NCI-H128 (cell line): ENCODE results near the gene GP5.

Experiments
- DNase-seq: peaks from one replicate; lab custom pipeline; 2025; ENCODE audit not compliant: unreplicated experiment; lab: John Stamatoyannopoulos, UW

GP5 gene

DNA sequence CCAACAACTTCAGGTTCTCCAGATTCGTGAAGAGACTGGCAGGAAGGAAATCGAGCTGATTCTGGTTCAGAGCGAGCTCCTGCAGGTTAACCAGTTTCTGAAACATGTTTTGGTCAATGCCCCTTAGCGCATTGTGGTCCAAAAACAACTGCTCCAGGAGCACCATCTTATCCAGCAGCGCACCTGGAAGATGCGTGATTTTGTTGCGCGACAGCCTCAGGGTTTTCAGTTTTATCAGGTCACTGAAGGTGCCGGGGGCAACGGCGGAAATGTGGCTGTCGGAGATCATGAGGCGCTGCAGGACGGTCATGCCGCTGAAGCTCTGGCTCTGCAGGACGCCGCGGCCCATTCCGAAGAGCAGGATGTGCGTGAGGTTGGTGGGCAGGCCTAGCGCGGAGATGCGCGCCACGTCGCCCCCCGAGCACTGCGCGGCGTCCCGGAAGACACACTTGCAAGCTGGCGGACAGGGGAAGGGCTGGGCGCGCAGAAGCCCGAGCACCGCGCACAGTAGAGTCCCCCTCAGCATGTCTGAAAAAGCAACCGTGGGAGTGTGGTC is 1.2 kb downstream of the GP5 start:
- no peak for DNase-seq

DNA sequence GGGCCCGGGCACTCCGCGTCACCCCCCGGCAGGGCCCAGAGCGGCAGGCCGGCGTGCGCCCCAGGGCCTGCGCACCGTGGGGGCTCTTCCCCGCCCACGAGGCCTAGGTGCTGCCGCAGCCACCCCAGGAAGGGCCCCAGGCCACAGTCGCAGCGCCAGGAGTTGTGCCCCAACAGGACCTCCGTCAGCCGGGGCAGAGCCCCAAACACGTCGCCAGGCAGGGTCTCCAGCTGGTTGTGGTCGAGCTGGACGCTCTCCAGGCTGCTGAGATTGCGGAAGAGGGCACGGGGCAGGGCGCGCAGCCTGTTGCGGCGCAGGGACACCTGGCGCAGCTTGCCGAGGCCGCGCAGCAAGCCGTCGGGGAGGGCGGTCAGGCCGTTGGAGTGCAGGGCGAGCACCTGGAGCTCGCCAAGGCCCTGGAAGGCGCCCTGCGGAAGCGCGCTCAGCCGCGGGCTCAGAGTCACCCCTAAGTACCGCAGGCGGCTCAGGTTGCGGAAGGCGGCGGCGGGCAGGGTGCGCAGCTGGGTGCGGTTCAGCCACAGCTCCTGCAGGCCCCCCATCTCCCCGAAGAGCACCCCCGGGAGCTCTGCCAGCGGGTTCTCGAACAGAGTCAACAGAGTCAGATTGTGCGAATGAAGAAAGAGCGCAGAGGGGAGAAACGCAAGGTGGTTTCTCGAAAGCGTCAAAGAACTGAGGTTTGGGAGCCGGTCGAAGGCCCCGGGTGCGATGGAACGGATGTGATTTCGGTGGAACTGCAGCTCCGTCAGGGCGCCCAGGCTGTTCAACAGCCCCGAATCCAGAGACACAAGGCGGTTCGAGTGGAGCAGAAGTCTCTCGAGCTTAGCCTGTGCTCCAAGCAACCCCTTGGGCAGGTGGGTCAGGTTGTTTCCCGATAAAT is 2.0 kb downstream of the GP5 start:
- no peak for DNase-seq

GRCh38 chr3:194396539-194396858 is 2.6 kb downstream of the GP5 start:
- no peak for DNase-seq

DNA sequence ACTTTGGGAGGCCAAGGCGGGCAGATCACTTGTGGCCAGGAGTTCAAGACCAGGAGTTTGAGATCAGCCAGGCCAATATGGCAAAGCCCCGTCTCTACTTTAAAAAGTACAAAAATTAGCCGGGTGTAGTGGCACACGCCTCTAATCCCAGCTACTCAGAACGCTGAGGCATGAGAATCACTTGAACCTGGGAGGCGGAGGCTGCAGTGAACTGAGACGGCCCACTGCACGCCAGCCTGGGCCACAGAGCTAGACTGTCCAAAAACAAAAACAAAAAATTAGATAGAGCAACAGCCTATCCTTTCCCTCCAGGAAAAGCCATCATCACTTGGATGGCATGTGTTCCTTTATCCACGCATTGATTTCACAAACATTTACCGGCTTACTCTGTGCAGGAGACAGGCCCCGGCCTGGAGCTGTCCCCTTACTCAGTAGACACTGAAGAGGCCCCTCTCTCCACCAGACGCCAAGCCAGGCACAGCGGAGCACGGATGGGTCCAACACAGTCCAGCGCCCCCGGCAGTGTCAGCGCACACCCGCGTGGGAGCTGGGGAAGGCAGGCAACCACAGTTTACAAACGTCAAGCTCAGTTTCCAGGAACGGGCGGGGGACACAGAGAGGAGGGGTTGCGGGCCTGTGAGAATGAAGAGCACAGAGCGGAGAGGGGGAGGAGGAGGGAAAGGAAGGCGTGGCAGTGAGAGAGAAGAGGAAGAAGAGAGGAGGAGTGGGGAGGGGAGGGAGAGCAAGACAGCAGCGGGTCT is 3.1 kb downstream of the GP5 start:
- no peak for DNase-seq

DNA sequence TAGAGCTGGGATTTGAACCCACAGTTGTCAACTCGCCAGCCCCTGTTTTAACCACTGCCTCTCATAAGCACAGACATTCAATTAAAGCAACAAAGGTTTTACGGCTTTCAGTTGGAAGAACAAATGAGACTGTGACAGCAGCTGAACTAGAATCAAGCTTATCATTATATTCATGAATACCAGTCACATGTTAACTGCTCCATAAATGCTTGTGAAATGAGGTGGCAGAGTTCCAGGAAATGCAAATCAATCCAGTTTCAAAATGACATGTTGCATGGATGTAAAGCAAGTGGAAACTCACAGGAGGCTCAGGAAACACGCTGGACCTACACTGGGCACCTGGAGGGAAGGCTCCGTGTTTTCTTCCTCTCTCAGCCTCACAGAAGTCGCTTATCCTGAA is 3.9 kb downstream of the GP5 start:
- no peak for DNase-seq

- DNase-seq: no peak
Measured at GRCh38 chr3:194392576-194392975, 6.5 kb downstream of the GP5 start.

DNA sequence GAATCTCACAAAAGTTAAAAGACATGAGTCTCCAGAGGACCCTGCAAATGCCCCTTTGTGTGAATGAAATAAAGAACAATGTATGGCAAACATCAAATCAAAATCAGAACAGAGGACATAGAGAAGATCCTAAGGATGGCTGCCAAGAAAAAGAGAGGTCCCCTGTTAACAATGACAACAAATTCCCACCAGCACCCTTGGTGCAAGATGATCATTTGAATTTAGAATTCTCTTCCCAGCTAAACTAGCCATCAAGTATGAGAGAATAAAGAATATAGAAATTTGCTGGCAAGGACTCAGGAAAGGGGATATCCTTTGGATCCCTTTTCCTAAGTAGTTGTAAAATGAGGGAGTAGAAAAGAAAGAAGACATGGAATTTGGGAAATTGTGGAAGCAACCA is 8.2 kb downstream of the GP5 start:
- no peak for DNase-seq

DNA sequence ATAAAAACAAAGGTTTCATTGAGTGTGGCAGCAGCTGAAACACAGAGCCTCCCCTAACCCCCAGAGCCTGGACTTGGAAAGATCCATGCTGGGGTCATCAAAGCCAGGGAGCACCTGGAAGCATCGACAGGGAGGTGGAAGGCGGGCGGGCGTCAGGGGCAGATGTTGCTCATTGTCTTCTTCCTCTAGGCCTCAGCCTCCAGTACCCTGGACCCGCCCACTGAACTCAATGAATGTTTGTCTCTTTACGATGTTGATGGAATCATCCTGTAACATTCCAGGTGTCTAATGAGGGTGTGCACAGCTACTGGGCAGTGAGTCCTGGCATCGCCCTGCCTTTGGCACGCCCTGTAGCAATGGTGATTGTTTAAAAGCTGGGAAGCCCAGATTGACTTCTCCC is 9.8 kb downstream of the GP5 start:
- DNase-seq: no peak

DNA sequence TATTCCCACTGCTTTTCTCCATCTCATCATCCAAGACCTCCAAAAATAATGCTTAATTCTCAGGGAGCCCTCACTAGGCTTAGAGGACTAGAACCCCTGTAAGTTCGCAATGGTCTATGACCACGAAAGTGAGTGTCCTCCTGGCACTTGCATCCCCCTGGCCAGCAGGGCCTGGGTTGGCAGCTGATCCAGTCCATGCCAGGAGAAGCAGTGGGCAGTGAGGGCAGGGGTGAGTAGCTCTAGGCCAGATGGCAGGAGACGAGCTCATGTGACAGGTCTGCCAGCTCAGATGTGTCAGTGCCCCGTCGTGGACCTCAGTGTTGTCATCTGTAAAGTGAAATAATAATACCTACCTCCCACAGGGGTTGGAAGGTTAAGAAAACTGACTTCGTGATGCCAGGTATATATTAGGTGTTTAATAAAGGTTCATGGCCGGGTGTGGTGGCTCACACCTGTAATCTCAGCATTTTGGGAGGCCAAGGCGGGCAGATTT is 11.1 kb downstream of the GP5 start:
- no peak for DNase-seq

DNA sequence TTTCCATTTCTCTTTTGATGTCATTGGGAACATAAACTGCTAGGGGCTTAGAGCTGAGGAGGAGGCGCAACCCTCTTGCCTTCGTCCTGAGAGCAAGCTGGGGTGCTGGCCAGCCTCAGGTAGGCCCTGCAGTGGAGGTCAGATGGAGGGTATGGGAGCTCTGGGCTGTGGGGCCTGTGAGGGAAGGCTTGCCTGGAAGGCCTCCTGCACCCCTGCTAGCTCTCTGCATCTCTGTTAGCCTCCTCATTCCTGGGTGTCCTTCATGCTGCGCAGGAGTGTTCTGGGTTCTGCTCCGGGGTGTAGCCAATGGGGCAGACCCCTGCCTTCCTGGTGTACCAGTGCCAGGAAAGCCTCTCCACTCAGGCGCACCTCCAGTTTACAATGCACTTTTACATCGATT is 11.8 kb downstream of the GP5 start:
- DNase-seq: no peak

GRCh38 chr3:194386648-194387047 is 12.4 kb downstream of the GP5 start:
- no peak for DNase-seq

DNA sequence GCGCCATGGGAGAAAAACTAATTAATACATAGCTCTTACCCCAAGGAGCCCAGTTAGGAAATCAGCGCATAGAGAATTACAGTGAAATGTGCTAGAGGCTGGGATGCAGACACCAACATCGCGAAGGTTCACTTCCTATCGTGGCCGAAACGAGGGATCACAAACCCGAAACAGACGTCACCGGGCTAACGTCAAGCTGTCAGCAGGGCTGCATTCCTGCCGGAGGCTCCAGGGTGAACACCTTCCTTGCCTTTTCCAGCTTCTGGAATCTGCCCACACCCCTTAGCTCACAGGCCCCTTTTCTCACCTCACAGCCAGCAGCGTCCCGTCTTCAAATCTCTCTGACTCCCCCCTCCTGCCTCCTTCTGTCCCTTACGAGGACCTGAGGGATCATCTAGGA is 13.0 kb downstream of the GP5 start:
- no peak for DNase-seq

- DNase-seq: no peak
Measured at GRCh38 chr3:194384569-194385001, 14.5 kb downstream of the GP5 start.

GRCh38 chr3:194384156-194384555 is 14.9 kb downstream of the GP5 start:
- DNase-seq: no peak

GRCh38 chr3:194383276-194383940 is 15.7 kb downstream of the GP5 start:
- DNase-seq: no peak

DNA sequence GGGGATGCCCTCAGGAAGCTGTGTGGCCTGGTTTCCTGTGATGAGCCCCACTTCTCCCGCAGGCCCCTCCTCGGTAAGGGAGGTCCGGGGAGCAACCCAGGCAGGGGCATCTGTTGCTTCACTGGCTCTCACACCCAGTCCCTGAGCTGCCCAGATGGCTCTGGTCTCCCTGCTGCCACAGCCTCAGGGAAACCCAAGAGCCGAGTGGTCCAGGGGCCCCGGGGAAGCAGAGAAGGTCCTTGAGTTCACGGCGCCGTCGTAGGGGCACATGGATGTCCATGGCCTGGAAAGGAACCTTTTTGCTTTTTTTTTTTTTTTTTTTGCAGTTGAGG is 16.2 kb downstream of the GP5 start:
- no peak for DNase-seq

DNA sequence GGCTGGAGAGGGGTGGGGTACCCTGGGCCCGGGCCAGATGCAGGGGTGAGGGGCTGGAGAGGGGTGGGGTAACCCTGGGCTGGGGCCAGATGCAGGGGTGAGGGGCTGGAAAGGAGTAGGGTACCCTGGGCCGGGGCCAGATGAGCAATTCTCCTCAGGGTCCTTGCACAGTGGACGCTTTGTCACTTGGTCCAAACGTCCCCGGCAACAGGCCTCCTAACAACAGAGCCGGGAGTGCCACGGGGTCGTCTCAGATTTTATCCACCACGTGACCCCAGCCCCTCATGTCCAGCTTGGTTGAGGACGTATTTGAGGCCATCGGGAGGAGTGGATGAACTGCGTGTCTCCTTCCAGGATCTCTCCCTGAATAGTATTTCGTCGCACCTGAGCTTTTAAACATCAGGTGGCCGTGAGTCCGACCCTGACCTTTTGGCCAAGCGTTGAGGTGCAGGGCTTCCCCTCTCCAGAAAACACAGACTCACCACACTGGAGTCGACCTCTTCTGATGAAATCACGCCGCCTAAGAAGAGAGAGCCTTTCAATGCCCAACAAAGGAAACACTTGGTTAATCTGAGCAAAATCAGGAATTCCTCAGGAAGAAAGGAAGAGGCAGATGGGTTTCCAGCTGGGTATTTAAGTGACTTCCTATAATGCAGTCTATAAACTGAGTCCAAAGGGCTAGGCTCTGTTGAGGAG is 16.7 kb downstream of the GP5 start:
- no peak for DNase-seq

DNA sequence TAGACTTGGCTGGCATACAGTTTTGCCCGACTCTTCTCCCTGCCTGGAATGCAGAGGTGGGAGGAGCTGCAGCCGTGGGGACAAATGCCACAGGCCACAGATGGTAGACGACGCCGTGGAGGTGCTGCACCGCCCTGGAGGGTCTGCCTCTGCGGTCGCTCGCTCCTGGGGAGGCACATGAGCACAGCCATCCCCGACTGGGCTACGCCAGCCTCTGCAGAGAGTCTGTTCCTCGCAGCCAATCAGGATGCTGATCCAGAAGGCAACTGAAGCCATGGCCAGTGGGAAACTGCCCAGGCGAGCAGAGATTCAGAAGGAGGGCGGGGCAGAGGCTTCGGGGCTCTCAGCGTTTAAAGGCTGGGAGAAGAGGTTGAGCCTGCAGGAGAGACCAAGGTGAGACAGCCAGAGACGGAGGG is 17.6 kb downstream of the GP5 start:
- no peak for DNase-seq

DNA sequence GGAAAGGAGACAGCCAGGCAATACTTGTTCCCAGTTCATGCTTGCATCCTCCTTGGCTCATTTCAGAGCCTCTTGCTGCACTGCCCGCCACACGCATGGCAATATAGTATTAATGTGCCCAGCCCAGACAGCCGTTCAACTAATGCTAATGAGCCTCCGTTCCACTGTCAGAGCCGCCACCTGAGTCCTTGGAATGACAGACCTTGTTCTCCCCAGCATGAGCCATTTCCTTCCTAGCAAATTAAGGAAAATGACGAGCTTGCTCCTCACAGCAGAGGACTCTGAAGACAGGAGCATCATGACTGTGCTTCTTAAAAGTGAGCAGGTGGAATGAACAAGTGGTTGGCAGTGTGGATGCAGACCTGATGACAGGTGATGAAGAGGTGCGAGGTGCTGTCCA is 18.7 kb downstream of the GP5 start:
- DNase-seq: no peak

- DNase-seq: no peak
Measured at GRCh38 chr3:194379651-194380050, 19.4 kb downstream of the GP5 start.

GRCh38 chr3:194379231-194379630 is 19.8 kb downstream of the GP5 start:
- DNase-seq: no peak
